Upper lobe of left lung (tissue), 4 donors: ENCODE results near the gene MOG.

Source experiments
- CTCF ChIP-seq, 6 experiments: fragments of 450-650 bp in 4 of 6; fragments of 200-600 bp in 2 of 6; sonication (generic) in 2 of 6; IDR thresholded peaks; one replicate each; pipeline ENCODE4 v1.5.1; 2016 to 2019; ENCODE audit warnings: antibody characterized with exemption in 6 of 6
- EP300 ChIP-seq, 4 donors: sonication (generic); formaldehyde crosslinking; IDR thresholded peaks; one replicate each; pipeline ENCODE4 v1.5.1; 2017; ENCODE audit warnings: antibody characterized with exemption in 4 of 4, control low read depth in 2 of 4
- POLR2A ChIP-seq, 4 donors: fragments of 450-650 bp; IDR thresholded peaks; one replicate each; pipeline ENCODE4 v1.5.1; 2016 to 2017; ENCODE audit warnings: antibody characterized with exemption in 4 of 4, mild to moderate bottlenecking in 2 of 4
- POLR2AphosphoS5 ChIP-seq, 2 donors: sonication (generic); formaldehyde crosslinking; IDR thresholded peaks; one replicate each; pipeline ENCODE4 v1.5.1; 2017; ENCODE audit warnings: antibody characterized with exemption in 2 of 2

GRCh38 chr6:29671026-29671425 lies 14.1 kb downstream of the MOG start:
- TF ChIP-seq POLR2A (IDR thresholded peaks at IDR 0.05) (no peak), POLR2AphosphoS5 (IDR thresholded peaks at IDR 0.05) (no peak), CTCF (IDR thresholded peaks at IDR 0.05) (no peak), EP300 (IDR thresholded peaks at IDR 0.05) (no peak)
